GM18867 (cell line): ENCODE data around the gene L3HYPDH.

Experiments
- ATAC-seq: cut with Tn5 transposase; IDR thresholded peaks from one replicate; pipeline ENCODE4 v1.9.1; 2021; ENCODE audit warnings: mild to moderate bottlenecking, moderate library complexity; ENCODE audit not compliant: unreplicated experiment

The L3HYPDH gene

GRCh38 chr14:59427653-59428580, 56.3 kb downstream of the L3HYPDH start:
- ATAC-seq: no peak

- ATAC-seq: no peak
Measured at GRCh38 chr14:59425322-59425935, 58.8 kb downstream of the L3HYPDH start.

GRCh38 chr14:59424341-59425071, 59.7 kb downstream of the L3HYPDH start:
- ATAC-seq: no peak
